GM12801 (cell line): ENCODE measurements around the gene RPS19BP1.

ENCODE experiments used
- TF ChIP-seq, protein P1 (sequence below): IDR thresholded peaks from one replicate; pipeline ENCODE4 v1.5.1; 2011; ENCODE audit warnings: control low read depth; ENCODE audit not compliant: insufficient read length; ENCODE audit errors: extremely low read depth

RPS19BP1 gene

DNA sequence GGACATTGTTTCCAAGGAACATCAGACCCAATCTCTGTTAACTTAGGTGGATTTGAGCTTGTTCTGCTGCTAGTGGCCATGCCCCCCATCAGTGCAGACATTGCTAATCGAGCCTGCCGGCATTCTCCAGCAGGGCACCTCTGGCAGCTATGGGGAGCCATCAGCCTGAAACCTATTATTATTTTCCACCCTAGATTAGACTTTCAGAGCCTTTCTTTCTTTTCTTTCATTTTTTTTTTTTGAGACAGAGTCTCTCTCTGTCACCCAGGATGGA, 42.9 kb upstream of the RPS19BP1 start:
- TF ChIP-seq, protein P1, sequence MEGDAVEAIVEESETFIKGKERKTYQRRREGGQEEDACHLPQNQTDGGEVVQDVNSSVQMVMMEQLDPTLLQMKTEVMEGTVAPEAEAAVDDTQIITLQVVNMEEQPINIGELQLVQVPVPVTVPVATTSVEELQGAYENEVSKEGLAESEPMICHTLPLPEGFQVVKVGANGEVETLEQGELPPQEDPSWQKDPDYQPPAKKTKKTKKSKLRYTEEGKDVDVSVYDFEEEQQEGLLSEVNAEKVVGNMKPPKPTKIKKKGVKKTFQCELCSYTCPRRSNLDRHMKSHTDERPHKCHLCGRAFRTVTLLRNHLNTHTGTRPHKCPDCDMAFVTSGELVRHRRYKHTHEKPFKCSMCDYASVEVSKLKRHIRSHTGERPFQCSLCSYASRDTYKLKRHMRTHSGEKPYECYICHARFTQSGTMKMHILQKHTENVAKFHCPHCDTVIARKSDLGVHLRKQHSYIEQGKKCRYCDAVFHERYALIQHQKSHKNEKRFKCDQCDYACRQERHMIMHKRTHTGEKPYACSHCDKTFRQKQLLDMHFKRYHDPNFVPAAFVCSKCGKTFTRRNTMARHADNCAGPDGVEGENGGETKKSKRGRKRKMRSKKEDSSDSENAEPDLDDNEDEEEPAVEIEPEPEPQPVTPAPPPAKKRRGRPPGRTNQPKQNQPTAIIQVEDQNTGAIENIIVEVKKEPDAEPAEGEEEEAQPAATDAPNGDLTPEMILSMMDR: no peak

DNA sequence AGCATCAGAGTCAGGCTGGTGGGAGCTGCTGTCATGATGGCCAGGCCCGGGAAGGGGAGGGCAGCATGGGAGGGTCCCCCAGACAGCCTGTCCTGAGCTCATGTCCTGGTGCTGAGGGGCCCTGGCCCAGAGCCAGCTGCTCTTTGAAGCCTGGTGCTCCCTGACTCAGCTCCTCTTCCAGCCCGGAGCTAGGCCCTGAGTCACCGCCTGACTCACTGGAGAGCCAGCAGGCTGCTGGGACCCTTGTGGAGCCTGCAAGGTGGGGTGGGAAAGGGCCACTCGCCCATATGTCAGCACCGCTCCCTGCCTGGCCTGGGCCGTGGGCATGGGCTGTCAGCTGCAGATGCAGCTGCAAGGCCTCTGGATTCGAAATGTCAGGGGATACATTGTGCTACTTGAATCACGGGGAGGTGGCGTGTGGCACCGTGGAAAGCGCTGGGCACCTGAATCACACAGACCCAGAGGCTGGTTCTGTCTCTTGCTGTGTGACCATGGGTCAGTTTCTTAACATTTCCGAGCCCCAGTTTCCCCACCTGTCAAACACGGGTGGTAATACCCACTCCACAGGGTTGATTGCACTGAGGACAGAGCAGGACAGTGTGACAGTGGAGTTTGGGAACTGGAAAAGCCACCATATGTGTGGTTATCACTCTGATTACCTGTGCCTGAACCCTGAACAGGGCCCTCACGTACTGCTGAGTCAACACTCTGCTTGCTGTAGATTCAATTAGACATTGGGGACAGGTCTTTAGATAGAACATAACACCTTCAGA, 42.4 kb upstream of the RPS19BP1 start:
- TF ChIP-seq, protein P1: no peak

DNA sequence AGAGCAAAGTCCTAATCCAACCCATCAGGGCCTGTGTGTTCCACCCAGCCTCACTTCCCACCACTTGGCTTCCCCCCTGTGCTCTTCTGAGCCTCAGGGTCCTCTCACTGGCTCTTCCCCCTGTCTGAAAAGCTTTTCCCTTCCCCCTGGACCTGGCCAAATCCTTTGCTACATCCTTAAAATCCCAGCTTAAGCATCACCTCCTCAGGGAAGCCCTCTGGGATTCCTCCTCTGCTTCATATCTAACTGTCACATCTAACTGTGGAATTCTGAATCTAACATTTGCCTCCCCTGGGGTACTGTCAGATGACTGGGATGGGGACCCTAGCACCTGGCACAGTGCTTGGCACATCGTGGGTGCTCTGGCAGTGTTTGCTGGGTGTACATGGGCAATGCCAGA, 39.0 kb upstream of the RPS19BP1 start:
- TF ChIP-seq, protein P1: no peak

DNA sequence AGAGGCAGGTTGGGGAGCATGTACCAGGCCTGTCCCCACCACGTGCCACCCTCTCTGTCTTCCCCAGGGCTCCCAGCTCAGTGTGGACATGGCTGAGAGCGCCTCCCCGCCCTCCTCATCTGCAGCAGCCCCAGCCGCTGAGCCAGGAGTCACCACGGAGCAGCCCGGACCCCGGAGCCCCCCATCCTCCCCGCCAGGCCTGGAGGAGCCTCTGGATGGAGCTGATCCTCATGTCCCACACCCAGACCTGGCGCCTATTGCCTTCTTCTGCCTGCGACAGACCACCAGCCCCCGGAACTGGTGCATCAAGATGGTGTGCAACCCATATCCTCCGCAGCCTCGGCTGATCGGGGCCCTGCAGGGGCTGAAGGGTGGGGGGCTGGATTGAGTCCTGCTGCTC, 38.1 kb upstream of the RPS19BP1 start, which contains the start of gene CACNA1I:
Gene CACNA1I (plus strand): TSS at position 89 of the 400 bp plus-strand sequence. CDS start 0 bp downstream, at position 89.
- TF ChIP-seq, protein P1: no peak

DNA sequence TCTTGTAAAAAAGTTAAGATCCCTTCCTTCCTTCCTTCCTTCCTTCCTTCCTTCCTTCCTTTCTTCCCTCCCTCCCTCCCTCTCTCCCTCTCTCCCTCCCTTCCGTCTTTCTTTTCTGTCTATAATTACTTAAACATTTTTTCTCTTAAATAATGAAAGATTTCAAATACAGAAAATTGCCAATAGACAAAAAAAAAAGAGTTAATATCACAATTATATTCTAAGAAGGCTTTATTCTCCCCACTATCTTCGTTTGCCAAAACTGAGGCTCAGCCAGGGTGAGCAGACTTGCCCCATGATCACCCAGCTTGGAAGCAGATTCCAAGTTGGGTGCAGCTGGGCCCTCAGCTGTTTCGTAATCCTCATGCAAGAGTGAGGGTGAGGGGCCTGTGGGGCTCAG, 37.7 kb upstream of the RPS19BP1 start:
- TF ChIP-seq, protein P1: no peak

DNA sequence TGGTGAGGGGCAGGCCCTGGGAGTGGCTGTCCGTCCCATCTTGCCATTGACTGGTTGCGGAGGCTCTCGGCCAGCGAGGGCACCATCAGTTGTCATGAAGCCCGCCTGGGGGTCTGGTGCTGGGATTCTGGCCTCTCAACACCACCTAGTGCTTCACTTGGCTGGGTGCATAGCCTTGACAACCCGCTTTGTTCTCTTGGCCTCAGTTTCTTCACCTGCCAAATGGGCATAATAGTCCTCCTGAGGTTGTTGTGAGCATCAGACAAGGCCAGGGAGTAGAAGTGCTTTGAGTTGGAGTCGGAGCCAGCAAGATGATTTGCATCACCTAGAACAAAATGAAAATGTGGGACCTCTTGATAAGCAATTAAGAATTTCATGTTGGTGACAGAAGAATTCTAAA, 36.5 kb upstream of the RPS19BP1 start:
- TF ChIP-seq, protein P1: no peak

DNA sequence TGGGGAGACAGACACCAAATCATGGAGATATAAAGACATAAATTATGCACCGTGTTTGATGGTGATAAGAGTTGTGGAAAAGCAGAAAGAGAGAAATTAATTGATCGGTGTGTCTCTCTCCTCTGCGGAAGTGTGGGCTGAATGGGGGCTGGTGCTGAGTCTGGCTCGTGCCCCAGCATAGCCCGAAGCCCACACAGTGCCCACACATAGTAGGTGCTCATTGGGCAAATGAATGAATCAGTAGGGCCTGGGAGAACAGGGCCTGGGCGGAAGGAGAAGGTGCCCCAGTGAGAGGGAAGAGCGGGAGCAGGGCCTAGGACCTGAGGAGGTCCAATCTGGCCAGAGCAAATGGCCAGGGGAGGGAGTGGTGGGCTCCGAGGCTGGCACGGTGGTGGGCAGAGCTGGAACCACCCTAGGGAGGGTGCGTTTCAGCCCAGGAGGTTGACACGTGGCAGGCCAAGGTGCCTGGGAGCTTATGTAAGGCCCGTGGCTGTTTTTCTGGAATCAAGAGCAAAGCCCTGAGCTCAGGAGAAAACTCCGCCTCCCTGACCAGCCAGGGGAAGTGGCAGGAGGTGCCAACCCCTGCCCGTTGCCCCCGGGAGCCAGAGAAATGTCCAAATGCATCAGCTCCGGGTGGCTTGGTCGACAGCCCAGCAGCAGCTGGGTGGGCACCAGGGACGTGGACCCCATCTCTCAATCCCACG, 35.9 kb upstream of the RPS19BP1 start:
- TF ChIP-seq, protein P1: no peak
